Brain microvascular endothelial cell (primary cell): Measurements from ENCODE around the gene TCERG1L.

Experiments used
- DNase-seq: peaks from one replicate; pipeline ENCODE4 v3.0.0-alpha.2; 2020
- H3K27ac ChIP-seq: fragments of 250-450 bp; sonication (Bioruptor Pico); 2 replicates; pipeline ENCODE4 v1.5.1; 2020; ENCODE audit warnings: mild to moderate bottlenecking, moderate library complexity
- H3K27me3 ChIP-seq: fragments of 250-450 bp; sonication (Bioruptor Pico); replicated peaks from 2 replicates; pipeline ENCODE4 v1.5.1; 2020; ENCODE audit warnings: mild to moderate bottlenecking
- H3K36me3 ChIP-seq: fragments of 250-450 bp; sonication (Bioruptor Pico); replicated peaks from 2 replicates; pipeline ENCODE4 v1.5.1; 2020; ENCODE audit warnings: mild to moderate bottlenecking
- H3K4me3 ChIP-seq: 2 replicates; pipeline ENCODE4 v1.5.1; 2011; ENCODE audit warnings: low read depth, mild to moderate bottlenecking, control low read depth, low read length, moderate library complexity
- in situ Hi-C: cut with HindIII; loops from 2 replicates; pipeline ENCODE4 v1.10.0; 2017; ENCODE audit warnings: low sequenced_read_pairs, low pct_ligation_motif_present
- TF ChIP-seq, protein P1 (sequence below): IDR thresholded peaks from 2 replicates; pipeline ENCODE4 v1.5.1; 2011; ENCODE audit warnings: low read depth, mild to moderate bottlenecking, moderate library complexity, low read length, control low read depth, inconsistent platforms; ENCODE audit errors: missing control alignments

Gene TCERG1L

DNA sequence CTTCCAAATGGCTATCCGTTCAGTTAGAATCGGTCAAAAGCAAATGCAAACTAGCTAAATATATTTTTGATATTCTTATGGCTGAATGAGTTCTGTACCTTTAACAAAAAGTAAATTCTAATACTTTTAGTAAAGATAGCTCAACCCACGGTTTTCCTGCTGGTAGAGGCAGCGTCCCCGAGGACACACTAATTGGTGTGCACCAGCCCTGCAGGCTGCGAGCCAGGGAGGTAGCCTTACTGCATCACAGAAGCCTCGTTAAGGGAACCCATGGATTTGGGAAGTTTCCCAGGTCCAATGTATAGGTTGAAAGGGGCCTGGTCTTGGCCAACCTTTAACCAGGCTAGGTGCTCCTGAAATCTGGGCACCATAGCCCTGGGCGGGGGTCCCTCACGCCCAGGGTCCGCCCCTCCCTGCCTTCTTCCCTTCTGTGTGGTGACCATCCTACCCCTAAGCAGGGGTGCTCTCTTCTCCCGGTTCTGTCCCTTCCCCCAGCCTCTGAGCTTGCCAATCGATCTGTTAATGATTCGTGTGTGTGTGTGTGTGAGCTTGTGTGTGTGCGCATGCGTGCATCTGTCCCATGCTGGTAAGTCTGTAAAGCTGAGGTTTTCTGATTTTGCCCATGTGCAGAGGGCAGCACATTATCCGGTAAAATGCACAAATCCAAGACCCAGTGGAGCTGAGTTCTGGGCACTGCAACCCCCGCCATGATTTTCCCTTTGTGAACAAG is 191.7 kb downstream of the TCERG1L start:
- Histone ChIP-seq H3K27me3 (no peaks in the 10 kb centered on the region), H3K4me3 (no peak overlapping the region), H3K36me3 (no peaks in the 10 kb centered on the region), H3K27ac (no peak overlapping the region)
- in situ Hi-C loops = no loop called here
- no peak for DNase-seq
- TF ChIP-seq, protein P1, sequence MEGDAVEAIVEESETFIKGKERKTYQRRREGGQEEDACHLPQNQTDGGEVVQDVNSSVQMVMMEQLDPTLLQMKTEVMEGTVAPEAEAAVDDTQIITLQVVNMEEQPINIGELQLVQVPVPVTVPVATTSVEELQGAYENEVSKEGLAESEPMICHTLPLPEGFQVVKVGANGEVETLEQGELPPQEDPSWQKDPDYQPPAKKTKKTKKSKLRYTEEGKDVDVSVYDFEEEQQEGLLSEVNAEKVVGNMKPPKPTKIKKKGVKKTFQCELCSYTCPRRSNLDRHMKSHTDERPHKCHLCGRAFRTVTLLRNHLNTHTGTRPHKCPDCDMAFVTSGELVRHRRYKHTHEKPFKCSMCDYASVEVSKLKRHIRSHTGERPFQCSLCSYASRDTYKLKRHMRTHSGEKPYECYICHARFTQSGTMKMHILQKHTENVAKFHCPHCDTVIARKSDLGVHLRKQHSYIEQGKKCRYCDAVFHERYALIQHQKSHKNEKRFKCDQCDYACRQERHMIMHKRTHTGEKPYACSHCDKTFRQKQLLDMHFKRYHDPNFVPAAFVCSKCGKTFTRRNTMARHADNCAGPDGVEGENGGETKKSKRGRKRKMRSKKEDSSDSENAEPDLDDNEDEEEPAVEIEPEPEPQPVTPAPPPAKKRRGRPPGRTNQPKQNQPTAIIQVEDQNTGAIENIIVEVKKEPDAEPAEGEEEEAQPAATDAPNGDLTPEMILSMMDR = no peak

DNA sequence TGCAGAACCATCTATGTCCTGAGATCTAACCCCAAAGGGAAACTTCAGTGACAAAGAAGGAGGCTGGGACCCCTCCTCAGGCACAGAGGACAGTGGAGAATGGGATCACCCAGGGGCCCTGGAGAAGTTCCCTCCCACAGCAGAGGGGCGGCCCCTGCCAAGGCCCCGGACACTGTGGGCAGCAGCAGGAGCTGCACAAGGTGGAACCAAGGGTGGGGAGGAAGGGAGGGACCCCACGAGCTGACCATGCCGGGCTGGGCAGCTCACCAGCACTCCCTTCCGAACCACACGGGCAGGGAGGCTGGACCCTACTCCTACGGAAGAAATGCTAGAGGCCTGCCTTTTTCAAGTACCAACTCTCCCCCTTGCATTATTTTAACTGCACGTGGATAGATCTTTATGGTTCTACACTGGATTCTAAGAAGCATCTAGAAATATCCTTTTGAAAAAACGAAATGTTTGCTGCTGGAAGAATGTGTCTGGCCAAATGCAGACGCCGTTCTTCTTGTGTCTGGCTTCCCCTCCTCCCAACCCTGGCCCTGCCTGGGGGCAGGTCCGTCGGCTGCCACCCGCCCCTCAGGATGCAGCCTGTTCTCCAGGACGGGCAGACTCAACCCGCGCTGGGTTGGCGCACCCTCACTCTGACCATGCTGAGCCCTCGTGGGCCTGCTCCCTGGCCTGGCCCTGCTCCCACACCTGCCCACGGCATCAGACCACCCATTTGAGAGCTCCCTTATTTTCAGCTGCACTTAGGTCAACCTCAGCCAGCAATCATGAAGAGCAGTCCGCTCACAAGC is 193.9 kb downstream of the TCERG1L start:
- TF ChIP-seq, protein P1 = no peak
- in situ Hi-C loops = no loop called here

DNA sequence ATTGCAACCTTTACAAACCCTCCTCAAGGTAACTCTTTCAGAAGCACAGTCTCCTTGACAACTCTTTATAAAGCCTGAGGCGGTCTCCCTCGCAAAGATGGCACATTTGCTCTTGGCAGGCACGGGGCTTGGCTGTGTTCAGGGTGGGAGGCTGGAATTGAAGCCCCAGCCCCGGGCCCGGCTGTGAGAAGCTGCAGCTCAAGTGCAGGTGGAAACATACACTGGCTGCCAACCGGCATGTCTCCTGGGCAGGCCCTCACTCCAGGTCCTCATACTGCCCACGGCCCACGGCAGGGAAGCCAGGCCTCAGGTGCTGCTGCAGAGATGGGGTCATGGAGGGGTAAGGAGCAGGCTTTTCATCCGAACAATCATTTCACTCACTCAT is 194.5 kb downstream of the TCERG1L start:
- Histone ChIP-seq H3K27me3 (no peaks in the 10 kb centered on the region), H3K4me3 (no peak overlapping the region), H3K36me3 (no peaks in the 10 kb centered on the region), H3K27ac (no peak overlapping the region)
- TF ChIP-seq, protein P1 = no peak
- in situ Hi-C loops = no loop called here
- DNase-seq = no peak

More for the DNA sequence above, 193.9 kb downstream of the TCERG1L start:
- H3K27ac ChIP-seq = no peak overlapping the region
- DNase-seq = no peak
- H3K4me3 ChIP-seq = no peak overlapping the region
- H3K36me3 ChIP-seq = no peaks in the 10 kb centered on the region
- no peaks in the 10 kb centered on the region for H3K27me3 ChIP-seq

DNA sequence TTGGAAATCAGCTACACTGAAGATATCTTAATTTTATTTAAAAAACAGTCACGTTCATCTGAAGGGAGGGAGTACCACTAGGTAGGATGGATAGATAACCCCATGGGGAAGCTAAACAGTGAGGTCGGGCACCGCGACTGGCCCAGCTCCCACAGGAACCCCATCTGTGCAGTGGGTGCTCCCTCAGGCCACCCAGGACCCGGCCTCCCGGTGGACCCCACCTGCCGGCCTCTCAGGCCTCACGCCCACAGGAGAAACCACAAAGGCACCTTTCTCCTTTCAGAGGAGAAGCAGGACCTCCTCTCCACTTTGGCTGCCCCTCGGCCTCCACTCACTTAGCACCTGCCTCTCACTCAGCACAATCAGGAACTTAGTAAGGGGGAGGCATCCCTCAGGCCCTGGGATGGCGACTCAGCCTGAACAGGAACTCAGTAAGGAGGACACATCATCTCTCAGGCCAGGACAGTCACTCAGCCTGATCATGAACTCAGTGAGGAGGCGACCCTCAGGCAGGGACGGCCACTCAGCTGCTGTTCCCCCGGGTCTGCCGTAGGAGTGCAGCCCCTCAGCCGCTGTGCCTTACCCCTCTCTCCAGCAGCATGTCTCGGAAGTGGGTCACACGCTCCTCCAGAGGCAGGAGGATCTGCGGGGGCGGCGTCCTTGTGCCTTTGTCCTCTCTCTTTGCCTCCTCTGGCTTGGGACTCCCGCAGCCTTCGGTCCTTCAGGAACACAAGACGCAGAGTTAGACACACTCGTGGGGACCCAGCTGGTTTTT is 195.1 kb downstream of the TCERG1L start:
- Histone ChIP-seq H3K27me3 (no peaks in the 10 kb centered on the region), H3K36me3 (no peaks in the 10 kb centered on the region), H3K4me3 (no peak overlapping the region), H3K27ac (no peak overlapping the region)
- in situ Hi-C loops = no loop called here
- DNase-seq = no peak
- TF ChIP-seq, protein P1 = no peak

DNA sequence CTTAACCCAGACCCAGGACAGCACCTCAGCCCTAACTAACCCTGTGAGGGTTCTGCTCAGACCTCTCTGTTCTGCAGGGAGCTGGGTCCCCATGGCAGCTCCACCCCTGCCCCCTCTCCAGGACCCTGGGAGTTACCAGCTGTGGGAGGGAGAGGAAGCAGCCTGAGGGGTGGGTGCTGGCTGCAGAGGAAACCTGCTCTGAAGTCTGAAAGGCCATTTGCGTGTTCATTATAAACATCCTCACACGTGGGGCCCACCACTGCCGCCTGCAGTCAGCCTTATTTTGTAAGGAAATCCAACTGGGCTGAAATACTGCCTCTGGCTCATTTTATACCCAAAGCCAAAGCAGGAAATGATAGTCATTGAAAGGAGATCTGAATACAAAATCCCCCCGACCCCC is 195.7 kb downstream of the TCERG1L start:
- H3K4me3 ChIP-seq = no peak overlapping the region
- H3K27me3 ChIP-seq = no peaks in the 10 kb centered on the region
- H3K36me3 ChIP-seq = no peaks in the 10 kb centered on the region
- H3K27ac ChIP-seq = no peak overlapping the region
- no peak for DNase-seq
- in situ Hi-C loops = no loop called here
- TF ChIP-seq, protein P1 = no peak
